NCI-H1092 treated with DMSO at 0.1 percent for 48 hours (cell line): ENCODE measurements around the gene PHAX.
"Not testable (repeated sequence)": the region's sequence is repeated elsewhere in the genome, so short reads cannot be mapped to it uniquely, and the experiment has no call there.

Experiments used
- DNase-seq: peaks from one replicate; lab custom pipeline; 2025; lab: John Stamatoyannopoulos, UW

PHAX gene

GRCh38 chr5:126605525-126605924 is 4.8 kb downstream of the PHAX start:
- DNase-seq: no peak

- DNase-seq: no peak
These were observed 9.4 kb downstream of the PHAX start for GRCh38 chr5:126610160-126610559.

GRCh38 chr5:126610616-126611015 is 9.9 kb downstream of the PHAX start:
- no peak for DNase-seq

- DNase-seq: no peak
These were observed 13.3 kb downstream of the PHAX start for GRCh38 chr5:126613941-126614592.

- DNase-seq: no peak
These were observed 14.5 kb downstream of the PHAX start for GRCh38 chr5:126615286-126615685.

- not testable (repeated sequence) for DNase-seq
These were observed 16.9 kb downstream of the PHAX start for GRCh38 chr5:126617603-126618002.

- no peak for DNase-seq
These were observed 19.0 kb downstream of the PHAX start for GRCh38 chr5:126619781-126620180.

- DNase-seq: no peak
These were observed 23.8 kb downstream of the PHAX start for GRCh38 chr5:126624534-126624933.

GRCh38 chr5:126628102-126628501 is 27.4 kb downstream of the PHAX start:
- no peak for DNase-seq

- DNase-seq: no peak
These were observed 31.2 kb downstream of the PHAX start for GRCh38 chr5:126631920-126632319.

GRCh38 chr5:126633552-126633951 is 32.8 kb downstream of the PHAX start:
- no peak for DNase-seq

- DNase-seq: no peak
These were observed 34.8 kb downstream of the PHAX start for GRCh38 chr5:126635585-126635984.

GRCh38 chr5:126636956-126637355 is 36.2 kb downstream of the PHAX start:
- no peak for DNase-seq

- no peak for DNase-seq
These were observed 40.1 kb downstream of the PHAX start for GRCh38 chr5:126640866-126641265.

GRCh38 chr5:126641387-126641786 is 40.6 kb downstream of the PHAX start:
- no peak for DNase-seq

GRCh38 chr5:126645132-126645531 is 44.4 kb downstream of the PHAX start:
- DNase-seq: no peak

GRCh38 chr5:126647071-126647470 is 46.3 kb downstream of the PHAX start:
- no peak for DNase-seq

- DNase-seq: no peak
These were observed 47.7 kb downstream of the PHAX start for GRCh38 chr5:126648471-126648870.

GRCh38 chr5:126649057-126649456 is 48.3 kb downstream of the PHAX start:
- peak; percentile 10 for DNase-seq

- DNase-seq: not testable (repeated sequence)
These were observed 49.0 kb downstream of the PHAX start for GRCh38 chr5:126649709-126650108.

- DNase-seq: no peak
These were observed 49.7 kb downstream of the PHAX start for GRCh38 chr5:126650463-126650862.

GRCh38 chr5:126651013-126651577 is 50.3 kb downstream of the PHAX start:
- no peak for DNase-seq

GRCh38 chr5:126656401-126657007 is 55.8 kb downstream of the PHAX start:
- DNase-seq: peak; percentile 25

- DNase-seq: no peak
These were observed 57.8 kb downstream of the PHAX start for GRCh38 chr5:126658561-126658960.
